ENCODE data around the gene THRB.

THRB gene

GRCh38 chr3:24174614-24175013, 320.0 kb downstream of the THRB start:
- no peaks in the 10 kb centered on the region for H3K9me3 Mint-ChIP-seq
- no peaks in the 10 kb centered on the region for H3K4me1 Mint-ChIP-seq
- no peak for TF ChIP-seq CTCF (IDR thresholded peaks at IDR 0.05)

GRCh38 chr3:24168977-24169376, 325.7 kb downstream of the THRB start:
- peaks cover 5% of the 10 kb centered on the region for H3K27me3 Mint-ChIP-seq (ENCODE audit: low read depth, poor library complexity)
- H3K4me1 Mint-ChIP-seq: no peaks in the 10 kb centered on the region
- no peak overlapping the region for H3K27ac Mint-ChIP-seq
- H3K36me3 Mint-ChIP-seq (ENCODE audit: low read depth): no peaks in the 10 kb centered on the region
- H3K9me3 Mint-ChIP-seq: no peaks in the 10 kb centered on the region
- no peak for TF ChIP-seq CTCF (IDR thresholded peaks at IDR 0.05)
- H3K4me3 Mint-ChIP-seq: no peak overlapping the region
- DNase-seq: no peak

More at GRCh38 chr3:24174614-24175013, 320.0 kb downstream of the THRB start:
- Mint-ChIP-seq H3K27me3 (ENCODE audit: low read depth, poor library complexity) (no peaks in the 10 kb centered on the region), H3K36me3 (ENCODE audit: low read depth) (no peaks in the 10 kb centered on the region), H3K27ac (no peak overlapping the region), H3K4me3 (no peak overlapping the region)
- DNase-seq: no peak

- Mint-ChIP-seq H3K9me3 (no peaks in the 10 kb centered on the region), H3K4me3 (no peak overlapping the region), H3K27me3 (ENCODE audit: low read depth, poor library complexity) (peaks cover 5% of the 10 kb centered on the region), H3K27ac (no peak overlapping the region), H3K36me3 (ENCODE audit: low read depth) (no peaks in the 10 kb centered on the region), H3K4me1 (no peaks in the 10 kb centered on the region)
- TF ChIP-seq CTCF (IDR thresholded peaks at IDR 0.05): no peak
- DNase-seq: no peak
Measured at GRCh38 chr3:24167429-24167828, 327.2 kb downstream of the THRB start.

- no peak for TF ChIP-seq CTCF (IDR thresholded peaks at IDR 0.05)
- Mint-ChIP-seq H3K4me3 (no peak overlapping the region), H3K27ac (no peak overlapping the region), H3K4me1 (no peaks in the 10 kb centered on the region), H3K36me3 (ENCODE audit: low read depth) (no peaks in the 10 kb centered on the region), H3K27me3 (ENCODE audit: low read depth, poor library complexity) (peaks cover 11% of the 10 kb centered on the region), H3K9me3 (no peaks in the 10 kb centered on the region)
- no peak for DNase-seq
Measured at GRCh38 chr3:24166515-24166914, 328.1 kb downstream of the THRB start.

GRCh38 chr3:24165603-24165982, 329.1 kb downstream of the THRB start:
- DNase-seq: no peak
- Mint-ChIP-seq H3K27ac (no peak overlapping the region), H3K9me3 (no peaks in the 10 kb centered on the region), H3K4me1 (no peaks in the 10 kb centered on the region), H3K36me3 (ENCODE audit: low read depth) (no peaks in the 10 kb centered on the region), H3K27me3 (ENCODE audit: low read depth, poor library complexity) (peaks cover 15% of the 10 kb centered on the region), H3K4me3 (no peak overlapping the region)
- TF ChIP-seq CTCF (IDR thresholded peaks at IDR 0.05): no peak

GRCh38 chr3:24164967-24165602, 329.6 kb downstream of the THRB start:
- Mint-ChIP-seq H3K36me3 (ENCODE audit: low read depth) (no peaks in the 10 kb centered on the region), H3K27ac (no peak overlapping the region), H3K4me1 (no peaks in the 10 kb centered on the region), H3K9me3 (no peaks in the 10 kb centered on the region), H3K27me3 (ENCODE audit: low read depth, poor library complexity) (peaks cover 18% of the 10 kb centered on the region), H3K4me3 (no peak overlapping the region)
- TF ChIP-seq CTCF (IDR thresholded peaks at IDR 0.05): no peak
- DNase-seq: no peak
